GM12878 (cell line): ENCODE data around the gene MAP1A. TPM values are rescaled to one million over a fixed set of nuclear protein-coding genes. Genes with fewer than 3 reads are reported as not detected.
"Not testable (repeated sequence)": the region's sequence is repeated elsewhere in the genome, so short reads cannot be mapped to it uniquely, and the experiment has no call there.

Source experiments
- ATAC-seq: fragments of 200-7000 bp; cut with Tn5 transposase; 3 replicates; pipeline ENCODE4 v1.9.1; 2020; ENCODE audit warnings: mild to moderate bottlenecking, moderate library complexity
- BruUV-seq: library from RNA; stranded (reverse); fragments of 400-500 nt; replicated peaks from 2 replicates; lab custom pipeline; 2021; lab: Mats Ljungman, UMichigan
- CTCF ChIA-PET: fragments of 300-600 bp; sonication (Branson Sonifier 250); formaldehyde crosslinking; extraction: SDS; loops from one replicate; lab custom pipeline; 2021; ENCODE audit warnings: inconsistent platforms; lab: Yijun Ruan, JAX
- POLR2A ChIA-PET: fragments of 350-600 bp; formaldehyde crosslinking; extraction: SDS; loops from one replicate; lab custom pipeline; 2021; ENCODE audit warnings: inconsistent platforms; lab: Charles Lee
- RAD21 ChIA-PET: fragments of 300-600 bp; sonication (Branson Sonifier 250); formaldehyde crosslinking; loops from one replicate; lab custom pipeline; 2023; ENCODE audit warnings: antibody characterized with exemption; ENCODE audit not compliant: unreplicated experiment; lab: Charles Lee
- SMC1A ChIA-PET: fragments of 300-600 bp; sonication (Branson Sonifier 250); formaldehyde crosslinking; loops from one replicate; lab custom pipeline; 2023; ENCODE audit not compliant: unreplicated experiment, uncharacterized antibody; lab: Charles Lee
- DNase-seq: peaks from one replicate; pipeline ENCODE4 v3.0.0-alpha.2; 2011; ENCODE audit warnings: low read depth, low spot score
- FAIRE-seq: peaks from 3 replicates; lab custom pipeline; 2011; peaks lifted over from hg19 to GRCh38; lab: Jason Lieb, UNC
- H2AFZ ChIP-seq: 2 replicates; pipeline ENCODE4 v1.6.0; 2011; ENCODE audit warnings: low read depth, low read length, control low read depth; ENCODE audit not compliant: control insufficient read depth
- H3K27ac ChIP-seq: 2 replicates; pipeline ENCODE4 v1.5.1; 2011; ENCODE audit warnings: control low read depth; ENCODE audit not compliant: control insufficient read depth, insufficient read depth
- H3K27me3 ChIP-seq, 2 experiments: replicated peaks in 1 of 2; 2 replicates each; pipeline versions ENCODE4 v1.6.0 to v1.6.1; 2011; ENCODE audit warnings: low read length in 1 of 2; ENCODE audit not compliant: control insufficient read depth in 2 of 2, insufficient read depth in 2 of 2
- H3K36me3 ChIP-seq, 2 experiments: 2 replicates each; pipeline ENCODE4 v1.5.1; 2011; ENCODE audit warnings: low read length in 1 of 2; ENCODE audit not compliant: control insufficient read depth in 2 of 2, insufficient read depth in 2 of 2
- H3K4me1 ChIP-seq: 2 replicates; pipeline ENCODE4 v1.6.1; 2011; ENCODE audit warnings: mild to moderate bottlenecking, low read length, moderate library complexity, mixed read lengths; ENCODE audit not compliant: control insufficient read depth, insufficient read depth
- H3K4me2 ChIP-seq: 2 replicates; pipeline ENCODE4 v1.6.0; 2011; ENCODE audit warnings: control low read depth; ENCODE audit not compliant: control insufficient read depth, insufficient read depth
- H3K4me3 ChIP-seq: fragments of 200-600 bp; sonication (generic); 2 replicates; pipeline ENCODE4 v1.5.1; 2016
- H3K79me2 ChIP-seq: 2 replicates; pipeline ENCODE4 v1.6.0; 2011; ENCODE audit warnings: low read length; ENCODE audit not compliant: control insufficient read depth, insufficient read depth
- H3K9ac ChIP-seq: 2 replicates; pipeline ENCODE4 v1.8.0; 2011; ENCODE audit warnings: low read length, control low read depth, mixed read lengths; ENCODE audit not compliant: control insufficient read depth, insufficient read depth
- H3K9me3 ChIP-seq: replicated peaks from 3 replicates; pipeline ENCODE4 v1.5.1; 2011; ENCODE audit warnings: mild to moderate bottlenecking, low read length; ENCODE audit not compliant: control insufficient read depth, insufficient read depth
- H4K20me1 ChIP-seq: 2 replicates; pipeline ENCODE4 v1.6.0; 2011; ENCODE audit not compliant: control insufficient read depth, insufficient read depth
- CBX3 ChIP-seq: fragments of 200-600 bp; sonication (generic); IDR thresholded peaks from 2 replicates; pipeline ENCODE4 v1.6.1; 2016; ENCODE audit warnings: low read depth, borderline replicate concordance
- NKRF ChIP-seq: fragments of 450-650 bp; conservative IDR thresholded peaks from 2 replicates; pipeline ENCODE4 v1.6.1; 2017; ENCODE audit warnings: mild to moderate bottlenecking, moderate library complexity
- SKIL ChIP-seq: fragments of 450-650 bp; IDR thresholded peaks from 2 replicates; pipeline ENCODE4 v1.6.1; 2017; ENCODE audit warnings: mild to moderate bottlenecking, low read depth, inconsistent platforms; ENCODE audit not compliant: poor library complexity, severe bottlenecking
- TBL1XR1 ChIP-seq: IDR thresholded peaks from 2 replicates; pipeline ENCODE4 v1.6.1; 2012; ENCODE audit warnings: low read depth, low read length, improper control_type of control experiment
- ZNF592 ChIP-seq: fragments of 450-650 bp; IDR thresholded peaks from 2 replicates; pipeline ENCODE4 v1.6.1; 2017; ENCODE audit warnings: mild to moderate bottlenecking, moderate library complexity
- WGBS: methylation state at CpG from one replicate; pipeline ENCODE4 v1.1.6; 2016; ENCODE audit warnings: low lambda C conversion rate; ENCODE audit not compliant: insufficient replicate concordance, insufficient coverage; ENCODE audit errors: missing lambda C conversion rate; 5-methylcytosine and 5-hydroxymethylcytosine counted together
- in situ Hi-C: fragments of 300-500 bp; cut with MboI; formaldehyde crosslinking; loops from 9 replicates; pipeline ENCODE4 v1.14.3; 2018; ENCODE audit warnings: mixed read lengths
- intact Hi-C: fragments of 100-400 bp; cut with micrococcal nuclease; formaldehyde crosslinking; loops from one replicate; pipeline ENCODE4 v1.14.2; 2022; ENCODE audit not compliant: unreplicated experiment
- polyA plus RNA-seq, 11 experiments: library from polyadenylated mRNA; depleted of rRNA in 4 of 11; unstranded in 6 of 11; stranded (reverse) in 5 of 11; fragments of >200 nt; fragmentation: Nextera tagmentation in 4 of 11; fragmentation: Illumina TruSeq in 1 of 11; extraction: Ambion mirVana in 4 of 11; extraction: Trizol in 1 of 11; gene quantifications; 1 replicate in 1 of 11; 2 replicates in 10 of 11; pipeline versions ENCODE4 v1.2.1 to v1.2.3, GENCODE V29; 2011 to 2016; ENCODE audit warnings: inconsistent platforms in 2 of 11, missing spikeins in 2 of 11, low read depth in 1 of 11
- total RNA-seq, 4 experiments: library from RNA; depleted of rRNA in 3 of 4; stranded (reverse); fragments of >200 nt in 3 of 4; fragmentation: Illumina TruSeq in 1 of 4; extraction: Trizol in 1 of 4; gene quantifications; 2 replicates each; pipeline versions ENCODE4 v1.2.1 to v1.2.3, GENCODE V29; 2013 to 2021

Gene MAP1A
- total and polyA plus RNA-seq, 10 of the 15 experiments (the other 5 are each of a cell fraction or from before 2014, with no cell fraction given): under 0.01 to 0.10 (median 0.05) TPM

GRCh38 chr15:43552986-43553385 is 35.6 kb downstream of the MAP1A start:
- Histone ChIP-seq H3K79me2 (no peaks in the 10 kb centered on the region), H3K9ac (no peak overlapping the region), H3K4me1 (no peaks in the 10 kb centered on the region), H4K20me1 (no peaks in the 10 kb centered on the region), H2AFZ (no peak overlapping the region), H3K9me3 (no peaks in the 10 kb centered on the region), H3K4me3 (no peak overlapping the region), H3K36me3 (peaks cover 0 to 5% of the 10 kb centered on the region in 2 experiments; a peak in 1 of 4 replicates), H3K27ac (no peak overlapping the region), H3K27me3 (no peaks in the 10 kb centered on the region), H3K4me2 (no peak overlapping the region)
- TF ChIP-seq CBX3: no peak
- TF ChIP-seq ZNF592: no peak
- TF ChIP-seq SKIL: no peak
- TF ChIP-seq NKRF: no peak
- TF ChIP-seq TBL1XR1: no peak
- ATAC-seq (no peak), FAIRE-seq (no peak), DNase-seq (no peak)
- CTCF ChIA-PET: no interaction called here
- SMC1A ChIA-PET: interaction anchor here (0.6 kb wide), 1 partner anchor 632 kb away, joined by 3 read pairs; no protein-coding TSS in a partner anchor
- in situ Hi-C loops: no loop called here
- RAD21 ChIA-PET: no interaction called here
- intact Hi-C loops: no loop called here
- 72% methylated on average over 2 of the region's 2 CpGs for WGBS
- POLR2A ChIA-PET: interaction anchor here (0.6 kb wide), 2 partner anchors 197 to 198 kb away, joined by 3 to 4 read pairs; no protein-coding TSS in a partner anchor
- no TSS peak for BruUV-seq

- ATAC-seq: peak; percentile 40; the same call in 2 of the 3 replicates
- H3K4me1 ChIP-seq, H3K27ac ChIP-seq, DNase-seq, CTCF ChIA-PET, in situ Hi-C loops, SMC1A ChIA-PET, H4K20me1 ChIP-seq, H3K9me3 ChIP-seq, BruUV-seq, H3K9ac ChIP-seq, H3K4me3 ChIP-seq, POLR2A ChIA-PET, H3K4me2 ChIP-seq, H3K36me3 ChIP-seq, intact Hi-C loops, H3K79me2 ChIP-seq, H3K27me3 ChIP-seq, H2AFZ ChIP-seq, RAD21 ChIA-PET: not testable (repeated sequence)
- peak; percentile 54 for FAIRE-seq
- no CpG with 5 or more reads among the region's 3 CpGs for WGBS
Observed at GRCh38 chr15:43562753-43563152, 45.3 kb downstream of the MAP1A start.
